Activated CD4-positive, alpha-beta memory T cell treated with anti-CD3 and anti-CD28 coated beads, Interleukin-2, amount 10 ng/mL, durations not matched to agents 7 days and 5 days (primary cell): Measurements from ENCODE around the gene ACSS3. TPM values are rescaled to one million over a fixed set of nuclear protein-coding genes. Genes with fewer than 3 reads are reported as not detected.

Source experiments
- CTCF ChIA-PET: fragments of 350-600 bp; sonication (Branson Sonifier 250); formaldehyde crosslinking; loops from one replicate; lab custom pipeline; 2021; ENCODE audit warnings: antibody characterized with exemption, inconsistent platforms; lab: Charles Lee
- POLR2A ChIA-PET: fragments of 350-600 bp; sonication (Branson Sonifier 250); formaldehyde crosslinking; loops from one replicate; lab custom pipeline; 2021; ENCODE audit warnings: antibody characterized with exemption; lab: Charles Lee
- DNase-seq: peaks from one replicate; pipeline ENCODE4 v3.0.0-alpha.2; 2020
- H3K27ac Mint-ChIP-seq: one replicate; pipeline ENCODE4 v1.8.0; 2021; ENCODE audit warnings: mild to moderate bottlenecking, mixed read lengths
- H3K27me3 Mint-ChIP-seq: one replicate; pipeline ENCODE4 v1.8.0; 2021; ENCODE audit warnings: mixed read lengths
- H3K36me3 Mint-ChIP-seq: one replicate; pipeline ENCODE4 v1.8.0; 2021; ENCODE audit warnings: low read depth, mixed read lengths
- H3K4me1 Mint-ChIP-seq: one replicate; pipeline ENCODE4 v1.8.0; 2021; ENCODE audit warnings: mixed read lengths
- H3K4me3 Mint-ChIP-seq: one replicate; pipeline ENCODE4 v1.8.0; 2021; ENCODE audit warnings: mild to moderate bottlenecking, mixed read lengths
- H3K9me3 Mint-ChIP-seq: one replicate; pipeline ENCODE4 v1.8.0; 2021; ENCODE audit warnings: mixed read lengths
- total RNA-seq, 2 experiments: library from RNA; stranded (reverse); gene quantifications; one replicate each; pipeline ENCODE4 v1.2.3, GENCODE V29; 2021

ACSS3 gene
- total RNA-seq, 2 experiments from 2014 or later: not detected

DNA sequence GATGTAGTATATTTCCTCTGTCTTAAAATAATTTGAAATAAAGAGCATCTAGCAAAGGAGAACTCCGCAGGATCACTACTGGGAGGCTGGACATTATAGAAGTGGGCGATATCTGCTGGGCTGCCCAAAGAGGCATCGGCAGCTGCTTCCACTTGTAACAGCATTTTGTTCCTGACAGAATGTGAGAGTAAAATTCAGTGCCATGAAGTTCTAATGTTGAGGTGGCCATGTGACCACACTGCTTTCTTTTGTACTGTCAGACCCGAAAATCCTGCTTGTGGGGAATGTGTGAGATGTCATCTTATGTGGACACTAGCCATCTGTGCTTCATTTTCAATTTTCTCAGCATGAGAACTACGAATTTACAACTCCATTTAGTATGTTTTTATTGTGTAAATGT is 151.9 kb downstream of the ACSS3 start:
- no peak for DNase-seq
- no peaks in the 10 kb centered on the region for H3K4me1 Mint-ChIP-seq
- no peaks in the 10 kb centered on the region for H3K9me3 Mint-ChIP-seq
- H3K27me3 Mint-ChIP-seq: no peaks in the 10 kb centered on the region
- ChIA-PET CTCF (no interaction called here), POLR2A (no interaction called here)
- H3K27ac Mint-ChIP-seq: no peak overlapping the region
- no peak overlapping the region for H3K4me3 Mint-ChIP-seq
- H3K36me3 Mint-ChIP-seq: no peaks in the 10 kb centered on the region

DNA sequence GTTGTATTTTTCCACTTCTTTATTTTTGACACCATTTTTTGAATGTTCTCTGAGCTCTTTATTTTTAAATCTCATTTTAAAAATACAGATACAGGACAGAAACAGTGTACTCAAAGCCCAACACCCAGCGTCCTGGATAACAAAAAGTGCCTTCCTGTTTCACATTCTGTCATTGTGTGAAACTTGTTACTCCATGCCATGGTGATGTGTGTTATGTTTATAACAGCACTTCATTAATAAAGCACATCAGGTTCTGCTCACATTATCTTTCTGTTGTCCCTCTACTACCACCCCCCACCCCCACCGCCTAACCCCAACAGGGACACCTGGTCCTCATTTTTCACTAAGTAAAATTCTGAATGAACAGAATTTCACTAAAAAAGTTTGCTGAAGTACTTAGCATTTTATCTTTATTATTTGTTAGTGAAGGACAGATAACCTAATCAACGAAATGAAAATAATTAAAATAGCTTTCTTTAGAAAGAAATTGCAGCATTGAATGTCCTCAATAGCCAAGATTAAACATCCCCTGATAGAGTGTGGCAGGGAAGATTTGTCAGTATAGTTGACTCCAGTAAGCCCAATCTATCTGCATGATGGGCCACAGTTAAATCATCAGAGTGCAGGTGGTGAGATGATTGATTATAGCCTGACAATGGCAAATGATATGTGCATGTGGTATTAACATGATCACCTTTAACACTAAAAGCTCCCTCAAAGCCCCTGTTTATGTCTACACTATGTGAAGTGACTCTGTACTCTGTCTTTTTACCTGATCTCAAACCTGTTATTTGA is 153.9 kb downstream of the ACSS3 start:
- Mint-ChIP-seq H3K4me3 (no peak overlapping the region), H3K36me3 (no peaks in the 10 kb centered on the region)

DNA sequence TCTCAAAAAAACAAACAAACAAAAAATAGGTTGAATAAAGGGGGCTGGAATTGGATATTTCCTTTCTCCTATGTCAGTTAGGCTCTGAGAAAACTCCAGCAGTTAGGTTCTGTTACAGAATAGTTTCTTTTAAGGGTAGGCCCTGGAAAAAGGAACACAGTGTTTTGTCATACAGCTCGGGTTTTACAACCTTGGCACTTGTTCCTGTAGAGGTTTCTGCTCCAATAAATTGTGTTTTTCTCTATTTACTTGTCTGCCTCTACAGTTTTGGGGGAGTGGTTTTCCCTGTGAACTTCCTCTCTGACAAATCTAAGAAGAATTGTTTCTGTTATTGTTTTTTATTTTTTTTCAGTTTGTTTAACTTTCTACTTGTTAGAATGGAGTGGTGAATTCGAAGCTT is 167.6 kb downstream of the ACSS3 start:
- no peaks in the 10 kb centered on the region for H3K27me3 Mint-ChIP-seq
- peaks cover 6% of the 10 kb centered on the region for H3K9me3 Mint-ChIP-seq
- H3K27ac Mint-ChIP-seq: no peak overlapping the region
- CTCF ChIA-PET: no interaction called here
- DNase-seq: no peak
- no peaks in the 10 kb centered on the region for H3K4me1 Mint-ChIP-seq
- H3K4me3 Mint-ChIP-seq: no peak overlapping the region
- POLR2A ChIA-PET: no interaction called here
- no peaks in the 10 kb centered on the region for H3K36me3 Mint-ChIP-seq

More for the DNA sequence above, 153.9 kb downstream of the ACSS3 start:
- Mint-ChIP-seq H3K9me3 (no peaks in the 10 kb centered on the region), H3K4me1 (no peaks in the 10 kb centered on the region), H3K27me3 (no peaks in the 10 kb centered on the region), H3K27ac (no peak overlapping the region)
- DNase-seq: no peak
- POLR2A ChIA-PET: no interaction called here
- CTCF ChIA-PET: no interaction called here

DNA sequence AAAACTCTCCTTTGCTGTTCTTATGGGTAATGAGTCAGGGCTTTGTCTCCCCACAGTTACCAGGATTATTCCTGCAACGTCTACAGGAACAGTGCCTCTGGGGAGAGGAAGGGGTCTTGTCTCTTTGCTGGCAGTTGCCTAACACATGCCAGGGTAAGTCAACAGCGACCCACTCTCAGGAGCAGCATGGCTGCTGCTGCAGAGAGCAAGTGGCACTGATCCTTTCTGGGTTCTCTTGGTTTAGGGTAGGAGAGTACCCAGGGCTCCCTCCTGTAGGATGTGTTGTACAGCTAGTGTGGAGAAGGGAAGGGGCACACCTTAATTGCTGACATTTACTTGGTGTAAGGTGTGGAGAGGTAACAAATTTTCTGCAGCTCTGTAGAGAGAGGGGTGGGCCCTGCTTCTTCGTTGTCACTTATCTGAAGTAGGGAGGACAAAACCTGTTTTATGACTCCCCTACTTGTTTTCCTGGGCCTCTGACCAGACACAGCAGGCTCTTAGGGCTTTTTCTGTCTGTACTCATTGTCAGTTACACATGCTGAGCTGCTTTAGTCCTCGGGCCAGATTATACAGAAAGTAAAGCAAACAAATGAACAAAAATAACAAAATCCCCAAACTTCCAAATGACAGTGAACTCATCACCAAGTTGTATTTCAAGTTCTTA is 168.2 kb downstream of the ACSS3 start:
- Mint-ChIP-seq H3K4me1 (no peaks in the 10 kb centered on the region), H3K9me3 (peaks cover 6% of the 10 kb centered on the region), H3K27me3 (no peaks in the 10 kb centered on the region), H3K27ac (no peak overlapping the region), H3K4me3 (no peak overlapping the region), H3K36me3 (no peaks in the 10 kb centered on the region)
- DNase-seq: no peak
- ChIA-PET CTCF (no interaction called here), POLR2A (no interaction called here)

DNA sequence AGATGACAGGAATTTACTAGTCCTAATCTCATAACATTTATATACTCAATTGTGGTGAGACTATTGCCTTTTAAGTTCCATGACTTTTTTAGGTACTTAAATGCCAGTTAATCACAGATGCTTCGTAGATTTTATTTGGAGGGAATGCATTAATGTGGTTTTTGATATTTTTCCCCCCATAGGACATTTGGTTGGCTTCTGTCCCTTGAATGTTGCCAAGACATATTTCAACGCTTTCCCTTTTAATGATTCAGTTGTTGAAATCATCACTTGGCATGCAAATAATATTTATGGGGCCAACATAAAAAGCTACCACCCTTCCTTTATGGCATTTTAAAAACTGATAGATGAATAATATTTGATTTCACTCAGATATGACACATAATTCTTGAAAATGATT is 172.1 kb downstream of the ACSS3 start:
- H3K4me3 Mint-ChIP-seq: no peak overlapping the region
- no peak for DNase-seq
- no peaks in the 10 kb centered on the region for H3K36me3 Mint-ChIP-seq
- POLR2A ChIA-PET: no interaction called here
- no peak overlapping the region for H3K27ac Mint-ChIP-seq
- no peaks in the 10 kb centered on the region for H3K4me1 Mint-ChIP-seq
- CTCF ChIA-PET: no interaction called here
- H3K27me3 Mint-ChIP-seq: no peaks in the 10 kb centered on the region
- H3K9me3 Mint-ChIP-seq: no peaks in the 10 kb centered on the region

DNA sequence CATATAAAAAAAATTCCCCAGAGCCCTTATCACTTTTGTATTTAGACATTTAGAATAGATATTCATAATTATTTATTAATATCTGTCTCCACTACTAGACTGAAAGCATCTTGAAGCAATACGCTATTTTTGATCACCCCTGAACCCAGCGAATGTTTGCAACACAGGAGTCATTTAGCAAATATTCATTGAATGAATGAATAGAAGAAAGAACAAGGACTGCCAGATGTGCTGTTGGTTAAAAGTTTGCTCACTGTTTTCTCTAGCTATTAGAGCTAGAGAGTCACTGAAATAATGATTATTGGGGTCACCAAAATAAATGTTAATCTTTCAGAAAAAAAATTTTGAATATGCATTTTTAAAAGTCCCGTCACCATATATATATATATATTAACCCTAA is 174.3 kb downstream of the ACSS3 start:
- no peak for DNase-seq
- POLR2A ChIA-PET: no interaction called here

DNA sequence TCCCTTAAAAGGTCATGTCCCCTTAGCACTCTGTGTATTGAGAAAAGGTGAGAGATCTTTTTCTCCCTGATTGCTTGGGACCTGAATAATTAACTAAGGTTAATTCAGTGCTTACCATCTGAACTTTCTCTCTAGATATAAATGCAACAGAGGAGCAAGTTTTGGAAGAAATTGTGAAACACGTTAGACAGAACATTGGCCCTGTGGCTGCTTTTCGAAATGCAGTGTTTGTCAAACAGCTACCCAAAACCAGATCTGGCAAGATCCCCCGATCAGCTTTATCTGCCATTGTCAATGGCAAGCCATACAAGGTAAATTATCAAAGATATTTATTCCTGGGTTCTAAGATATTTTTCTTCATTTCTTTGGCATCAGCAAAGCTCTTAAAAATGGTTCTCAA is 175.5 kb downstream of the ACSS3 start:
- no peaks in the 10 kb centered on the region for H3K4me1 Mint-ChIP-seq
- no peaks in the 10 kb centered on the region for H3K9me3 Mint-ChIP-seq
- H3K36me3 Mint-ChIP-seq: no peaks in the 10 kb centered on the region
- DNase-seq: no peak
- ChIA-PET POLR2A (no interaction called here), CTCF (no interaction called here)
- H3K4me3 Mint-ChIP-seq: no peak overlapping the region
- H3K27me3 Mint-ChIP-seq: no peaks in the 10 kb centered on the region
- no peak overlapping the region for H3K27ac Mint-ChIP-seq

More for the DNA sequence above, 174.3 kb downstream of the ACSS3 start:
- no peak overlapping the region for H3K27ac Mint-ChIP-seq
- H3K4me3 Mint-ChIP-seq: no peak overlapping the region
- H3K36me3 Mint-ChIP-seq: no peaks in the 10 kb centered on the region
- H3K27me3 Mint-ChIP-seq: no peaks in the 10 kb centered on the region
- CTCF ChIA-PET: no interaction called here
- H3K4me1 Mint-ChIP-seq: no peaks in the 10 kb centered on the region
- no peaks in the 10 kb centered on the region for H3K9me3 Mint-ChIP-seq

DNA sequence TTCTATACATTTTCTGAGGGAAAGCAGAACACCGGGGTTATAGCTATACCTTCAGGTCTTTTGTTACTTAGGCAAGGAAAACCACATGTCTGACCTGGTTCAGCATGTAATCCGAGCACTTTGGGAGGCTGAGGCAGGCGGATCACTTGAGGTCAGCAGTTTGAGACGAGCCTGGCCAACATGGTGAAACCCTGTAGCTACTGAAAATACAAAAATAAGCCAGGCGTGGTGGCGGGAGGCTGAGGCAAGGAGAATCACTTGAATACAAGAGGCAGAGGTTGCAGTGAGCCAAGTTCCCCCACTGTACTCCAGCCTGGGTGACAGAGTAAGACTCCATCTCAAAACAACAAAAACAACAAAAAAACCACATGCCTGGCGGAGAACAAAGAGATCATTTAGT is 177.6 kb downstream of the ACSS3 start:
- no peak overlapping the region for H3K27ac Mint-ChIP-seq
- no peaks in the 10 kb centered on the region for H3K27me3 Mint-ChIP-seq
- no peaks in the 10 kb centered on the region for H3K4me1 Mint-ChIP-seq
- H3K9me3 Mint-ChIP-seq: no peaks in the 10 kb centered on the region
- ChIA-PET CTCF (no interaction called here), POLR2A (no interaction called here)
- H3K4me3 Mint-ChIP-seq: no peak overlapping the region
- DNase-seq: no peak
- no peaks in the 10 kb centered on the region for H3K36me3 Mint-ChIP-seq

DNA sequence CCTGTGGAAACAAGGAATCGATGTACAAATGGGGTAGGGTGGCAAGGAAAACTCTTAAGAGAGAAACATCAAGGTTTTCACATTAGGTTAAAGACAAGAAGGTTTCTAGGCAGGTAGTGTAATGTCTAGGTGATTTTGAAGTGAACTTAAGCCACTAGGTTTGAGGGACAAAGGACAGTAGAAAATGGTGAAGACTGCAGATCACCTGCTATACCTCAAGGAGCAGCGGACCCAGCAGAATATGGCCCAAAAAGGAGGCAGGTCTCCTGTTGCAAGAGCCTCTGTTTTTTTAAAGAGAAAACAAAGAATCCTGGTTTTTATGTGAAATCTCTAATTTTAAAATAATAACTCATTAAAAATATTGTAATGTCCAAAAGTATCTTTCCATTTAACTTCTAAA is 178.1 kb downstream of the ACSS3 start:
- DNase-seq: no peak
- POLR2A ChIA-PET: no interaction called here
- Mint-ChIP-seq H3K4me3 (no peak overlapping the region), H3K4me1 (no peaks in the 10 kb centered on the region), H3K9me3 (no peaks in the 10 kb centered on the region), H3K36me3 (no peaks in the 10 kb centered on the region), H3K27me3 (no peaks in the 10 kb centered on the region), H3K27ac (no peak overlapping the region)
- CTCF ChIA-PET: no interaction called here

DNA sequence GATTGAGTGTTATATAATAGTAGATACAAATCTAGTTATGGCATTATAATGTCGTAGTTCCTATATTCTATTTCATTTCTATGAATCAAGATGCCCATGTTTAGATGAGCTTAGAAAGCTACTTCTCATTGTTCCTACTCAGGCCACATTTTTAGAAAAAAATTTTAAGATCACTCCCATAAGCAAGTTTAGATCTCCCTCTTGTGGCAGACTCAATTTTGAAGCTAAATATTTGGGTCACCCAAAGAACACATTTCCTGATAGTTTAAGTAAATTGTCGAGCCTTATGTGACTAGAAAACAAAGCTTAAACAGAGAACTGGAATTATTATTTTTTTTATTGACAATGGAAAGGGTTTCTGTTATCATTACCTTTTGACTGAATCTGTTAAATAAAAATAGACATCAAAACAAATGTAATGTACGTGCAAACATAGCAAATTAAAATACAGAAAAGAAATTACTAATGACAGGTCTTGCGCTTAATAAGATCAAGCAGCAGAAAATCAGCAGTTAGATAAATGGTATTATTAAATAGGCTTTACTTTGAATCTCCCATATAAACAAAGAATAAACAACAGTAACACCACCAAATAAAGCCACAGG is 180.2 kb downstream of the ACSS3 start:
- H3K36me3 Mint-ChIP-seq: no peaks in the 10 kb centered on the region
- H3K9me3 Mint-ChIP-seq: no peaks in the 10 kb centered on the region
- H3K4me3 Mint-ChIP-seq: no peak overlapping the region
- H3K27me3 Mint-ChIP-seq: no peaks in the 10 kb centered on the region
- CTCF ChIA-PET: no interaction called here
- no peak overlapping the region for H3K27ac Mint-ChIP-seq
- POLR2A ChIA-PET: no interaction called here
- H3K4me1 Mint-ChIP-seq: no peaks in the 10 kb centered on the region
- DNase-seq: no peak

DNA sequence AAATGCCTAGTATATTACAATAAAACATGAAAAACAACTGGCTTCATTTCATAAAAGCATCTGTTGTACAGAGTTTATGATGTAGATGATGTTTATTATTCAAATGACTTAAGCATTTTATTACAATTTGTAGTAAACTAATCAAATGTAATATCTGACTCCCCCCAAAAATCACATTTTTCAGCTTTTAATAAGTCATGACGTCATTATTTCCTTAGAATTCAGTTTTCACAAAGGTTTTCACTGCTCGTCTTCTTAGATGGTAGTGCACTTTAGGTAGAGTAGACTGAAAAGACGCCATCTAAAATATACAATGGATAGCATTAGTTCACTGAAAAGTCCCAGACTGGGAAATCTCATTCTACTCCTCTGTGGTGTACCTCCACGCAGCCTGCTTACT is 181.5 kb downstream of the ACSS3 start:
- Mint-ChIP-seq H3K27ac (no peak overlapping the region), H3K36me3 (no peaks in the 10 kb centered on the region), H3K4me1 (no peaks in the 10 kb centered on the region), H3K27me3 (no peaks in the 10 kb centered on the region), H3K9me3 (no peaks in the 10 kb centered on the region), H3K4me3 (no peak overlapping the region)
- DNase-seq: no peak
- ChIA-PET POLR2A (no interaction called here), CTCF (no interaction called here)

DNA sequence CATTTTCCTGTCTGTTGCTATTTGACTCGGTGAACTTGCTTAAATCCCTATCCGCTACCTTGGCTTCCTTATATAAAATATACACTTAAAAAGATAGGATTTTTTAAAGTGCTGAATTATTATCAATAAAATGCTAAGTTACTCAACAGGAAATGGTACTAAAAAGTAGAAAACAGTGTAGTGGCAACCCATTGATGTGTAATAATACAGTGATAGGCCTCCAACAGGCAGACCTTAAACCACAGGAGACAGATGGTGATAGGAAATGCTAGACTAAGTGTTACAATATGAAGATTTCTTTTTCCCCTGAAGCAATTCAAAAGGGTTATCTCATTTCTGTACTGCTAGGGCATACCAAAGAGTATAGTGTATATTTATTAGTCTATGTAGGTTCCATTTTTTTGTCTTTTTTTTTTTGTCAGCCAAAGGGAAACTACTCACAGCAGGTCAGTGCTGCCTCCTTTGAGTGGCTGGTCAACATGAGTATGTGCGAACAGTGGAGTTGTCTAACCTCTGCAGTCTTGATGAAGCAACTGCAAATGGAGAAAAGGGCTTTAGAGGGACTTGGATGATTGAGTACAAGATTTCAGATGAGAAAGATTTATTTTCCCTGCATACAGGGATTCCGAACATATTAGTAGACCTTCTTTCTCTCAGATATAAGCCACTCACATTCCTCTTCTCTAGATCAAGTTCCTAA is 183.8 kb downstream of the ACSS3 start:
- Mint-ChIP-seq H3K4me3 (no peak overlapping the region), H3K27me3 (no peaks in the 10 kb centered on the region), H3K27ac (no peak overlapping the region), H3K36me3 (no peaks in the 10 kb centered on the region), H3K4me1 (no peaks in the 10 kb centered on the region), H3K9me3 (no peaks in the 10 kb centered on the region)
- DNase-seq: no peak
- ChIA-PET POLR2A (no interaction called here), CTCF (no interaction called here)

DNA sequence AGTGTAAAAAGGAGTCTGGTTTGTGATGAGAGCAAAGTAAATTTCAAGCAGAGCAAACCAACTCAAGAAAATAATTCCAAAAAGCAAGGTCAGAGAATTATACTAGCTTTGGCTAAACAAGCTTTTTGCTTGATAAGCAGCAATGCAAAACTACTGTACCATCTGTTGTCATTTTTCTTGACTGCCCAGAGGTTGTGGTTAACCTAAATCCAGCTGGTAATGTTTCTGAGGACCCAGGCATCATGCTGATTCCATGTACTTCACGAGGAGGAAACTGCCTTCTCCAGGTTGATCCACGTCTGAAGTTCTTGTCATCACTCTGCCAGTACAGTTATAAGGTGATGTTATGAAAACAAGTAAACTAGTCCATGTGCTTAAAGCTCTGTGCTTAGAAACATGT is 185.2 kb downstream of the ACSS3 start:
- H3K27ac Mint-ChIP-seq: no peak overlapping the region
- H3K36me3 Mint-ChIP-seq: no peaks in the 10 kb centered on the region
- DNase-seq: no peak
- no peak overlapping the region for H3K4me3 Mint-ChIP-seq
- no peaks in the 10 kb centered on the region for H3K9me3 Mint-ChIP-seq
- H3K4me1 Mint-ChIP-seq: no peaks in the 10 kb centered on the region
- no peaks in the 10 kb centered on the region for H3K27me3 Mint-ChIP-seq
- CTCF ChIA-PET: no interaction called here
- POLR2A ChIA-PET: no interaction called here
